HG03060 (cell line): ENCODE data around the gene NPTXR.

ENCODE experiments used
- ATAC-seq: cut with Tn5 transposase; IDR thresholded peaks from one replicate; pipeline ENCODE4 v1.9.1; 2021; ENCODE audit warnings: low read depth, moderate number of reproducible peaks; ENCODE audit not compliant: unreplicated experiment

NPTXR gene

DNA sequence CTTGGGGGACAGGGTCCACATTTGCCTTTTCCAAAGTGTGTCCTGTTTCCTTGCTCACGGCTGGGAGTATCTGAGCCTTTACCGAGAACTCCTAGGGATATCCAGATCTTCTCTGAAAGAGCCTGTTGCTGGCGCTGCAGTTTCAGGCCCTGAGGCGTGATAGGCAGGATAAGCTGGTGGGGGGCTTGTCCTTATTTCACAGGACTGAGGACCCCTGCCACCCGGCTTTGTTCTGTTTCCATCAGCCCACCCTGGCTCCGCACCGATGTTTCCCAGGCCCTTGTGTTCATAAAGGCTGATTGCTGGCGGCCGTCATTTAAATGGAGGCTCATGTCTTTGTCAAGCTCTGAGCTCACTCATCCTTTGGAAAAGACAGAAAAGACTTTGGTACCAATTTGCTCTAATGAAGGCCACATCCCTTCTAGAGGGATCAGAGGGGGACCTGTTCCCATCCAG is 9.4 kb upstream of the NPTXR start:
- ATAC-seq: no peak

DNA sequence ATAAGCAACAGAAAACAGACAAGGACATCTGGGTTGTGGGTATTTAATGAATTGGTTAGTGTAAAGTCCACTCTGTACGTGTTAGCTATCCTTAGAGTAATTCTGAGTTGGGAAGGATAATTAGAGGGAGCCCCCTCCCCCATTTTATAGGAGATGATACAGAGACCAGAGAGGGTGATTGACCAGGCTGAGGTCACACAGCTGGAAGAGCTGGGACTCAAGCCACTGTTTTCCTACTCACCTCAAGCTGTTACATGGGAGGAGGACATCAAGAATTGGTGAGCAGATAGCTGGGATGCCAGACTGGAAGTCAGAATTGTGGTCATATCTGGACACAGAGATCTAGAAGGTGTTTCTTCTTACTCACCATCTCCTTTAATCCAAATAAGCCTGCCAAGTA is 8.7 kb upstream of the NPTXR start:
- ATAC-seq: no peak

DNA sequence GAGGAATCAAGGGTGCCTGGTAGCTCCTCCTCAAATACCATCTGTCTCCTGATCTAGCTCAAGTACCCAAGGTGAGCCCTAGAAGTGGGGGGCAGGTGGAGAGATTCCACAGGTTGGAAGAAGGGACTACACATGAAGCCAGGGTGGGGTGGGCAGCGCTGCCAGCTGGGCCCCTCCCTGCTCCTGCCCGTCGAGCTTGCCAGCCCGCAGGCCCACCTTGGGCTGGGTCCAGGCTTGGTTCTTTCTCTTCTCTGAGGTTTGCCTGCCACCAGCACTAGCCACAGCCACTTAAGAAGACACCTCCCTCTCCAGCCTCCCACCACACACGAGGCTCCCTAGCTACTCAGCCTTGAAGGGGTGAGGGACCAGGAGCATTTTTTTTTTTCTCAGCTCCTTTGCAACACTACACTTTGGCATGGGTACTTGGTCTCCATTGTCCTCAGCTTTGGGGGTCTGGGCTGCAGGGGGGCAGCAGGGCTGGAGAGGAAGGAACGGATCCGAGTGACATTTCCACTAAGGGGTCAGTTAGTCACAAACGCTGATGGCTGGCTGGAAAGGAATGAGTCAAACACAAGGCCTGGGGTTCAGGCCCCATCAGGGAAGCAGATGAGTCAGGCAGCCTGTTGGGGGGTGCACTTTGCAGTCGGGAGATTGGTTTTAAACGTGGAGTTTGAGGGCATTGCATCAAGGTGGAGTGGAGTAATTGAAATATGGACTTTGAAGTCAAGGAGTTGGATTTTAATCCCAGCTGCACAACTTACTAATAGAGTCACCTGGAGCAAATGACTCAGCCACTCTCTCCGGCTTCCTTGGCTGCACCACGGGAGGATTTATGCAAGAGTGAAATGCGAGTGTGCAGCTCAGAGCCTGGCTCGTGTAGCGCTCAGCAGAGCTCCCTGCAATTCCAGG is 7.4 kb upstream of the NPTXR start:
- no peak for ATAC-seq

DNA sequence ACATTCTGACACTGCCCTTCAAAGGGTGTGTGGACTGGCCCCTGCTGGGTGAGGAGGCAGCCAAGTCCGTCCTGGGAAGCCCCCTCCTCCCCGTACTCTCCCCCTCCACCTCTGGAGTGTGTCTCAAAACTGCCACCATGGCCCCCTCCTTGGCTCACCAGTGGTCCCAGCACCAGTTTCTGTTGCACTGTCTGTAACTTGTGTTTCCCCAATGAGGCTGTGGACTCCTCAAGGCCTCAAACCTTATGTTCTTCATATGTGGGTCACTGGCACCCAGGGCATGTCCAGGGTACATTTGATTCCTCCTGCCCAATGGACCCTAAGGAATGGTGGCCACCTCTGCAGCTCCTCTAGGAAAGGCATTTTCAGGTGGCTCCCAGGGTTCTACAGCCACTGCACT is 6.6 kb upstream of the NPTXR start:
- no peak for ATAC-seq

DNA sequence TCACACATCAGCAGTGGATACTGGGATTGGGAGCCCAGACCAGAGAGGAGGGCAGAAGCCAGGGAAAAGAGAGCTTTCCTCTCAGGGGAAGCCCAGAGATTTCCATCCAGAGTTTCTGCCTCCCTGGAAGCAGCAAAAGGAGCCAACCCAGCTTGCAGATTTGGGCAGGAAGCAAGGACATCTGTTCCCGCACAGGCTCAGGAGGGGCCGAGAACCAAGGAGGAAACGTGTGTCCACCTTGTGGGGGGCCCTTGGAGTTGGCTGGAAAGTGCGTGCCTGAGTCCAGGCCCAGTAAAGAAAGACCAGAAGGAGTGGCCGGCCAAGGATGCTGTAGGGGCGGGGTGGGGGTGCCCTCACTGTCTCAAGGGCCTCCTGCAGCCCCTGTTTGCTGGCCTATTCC is 6.0 kb upstream of the NPTXR start:
- ATAC-seq: no peak

DNA sequence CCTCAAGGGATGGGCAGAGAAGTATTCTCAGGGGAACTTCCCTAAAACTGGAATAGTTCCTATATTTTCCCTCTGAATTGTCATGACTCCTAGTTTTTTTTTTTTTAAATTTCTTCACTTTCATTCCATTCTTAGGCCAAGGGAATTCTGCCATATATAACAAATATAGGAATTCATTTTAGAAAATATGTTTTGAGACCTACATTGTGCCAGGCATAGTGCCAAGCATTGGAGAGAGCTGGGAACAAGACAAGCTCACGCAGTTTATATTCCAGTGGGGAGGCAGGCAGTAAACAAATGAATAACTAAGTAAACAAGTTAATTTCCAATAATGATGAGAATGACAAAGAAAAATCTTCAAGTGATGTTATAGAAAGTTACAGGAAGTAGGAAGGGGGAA is 2.6 kb upstream of the NPTXR start:
- no peak for ATAC-seq

DNA sequence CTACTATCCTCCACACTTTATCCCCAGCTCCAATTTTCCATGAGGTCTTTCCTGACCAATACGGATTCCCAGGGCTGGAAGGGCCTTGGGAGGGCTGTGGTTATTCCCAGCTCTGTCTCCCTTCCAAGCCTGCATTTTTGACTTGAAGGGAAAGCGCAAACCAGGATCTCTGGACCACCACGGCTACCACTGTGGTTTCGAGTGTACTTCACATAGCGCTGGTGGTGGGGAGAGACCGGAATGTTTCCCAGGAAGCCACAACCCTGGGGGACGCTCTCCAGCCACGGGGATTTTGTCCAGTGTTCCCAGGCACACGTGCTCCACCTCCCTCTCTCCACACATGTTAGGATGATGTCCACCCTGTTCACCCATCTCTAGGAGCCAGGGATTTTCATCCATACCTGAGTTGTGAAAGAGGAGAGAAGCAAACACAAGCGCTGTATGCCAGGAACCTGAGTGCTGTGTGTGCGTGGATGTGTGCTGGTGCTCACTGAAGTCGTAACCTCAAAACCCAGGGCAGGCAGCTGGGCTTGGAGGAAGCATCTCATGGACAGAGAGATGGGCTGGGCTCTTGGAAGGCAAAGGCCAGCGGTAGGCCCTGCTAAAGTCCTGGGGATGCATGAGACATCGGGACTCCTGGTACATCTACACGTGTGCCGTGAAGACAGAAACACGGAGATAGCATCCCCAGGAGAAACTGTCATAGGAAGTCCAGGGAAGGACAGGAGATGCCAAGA is 1.3 kb upstream of the NPTXR start:
- no peak for ATAC-seq

DNA sequence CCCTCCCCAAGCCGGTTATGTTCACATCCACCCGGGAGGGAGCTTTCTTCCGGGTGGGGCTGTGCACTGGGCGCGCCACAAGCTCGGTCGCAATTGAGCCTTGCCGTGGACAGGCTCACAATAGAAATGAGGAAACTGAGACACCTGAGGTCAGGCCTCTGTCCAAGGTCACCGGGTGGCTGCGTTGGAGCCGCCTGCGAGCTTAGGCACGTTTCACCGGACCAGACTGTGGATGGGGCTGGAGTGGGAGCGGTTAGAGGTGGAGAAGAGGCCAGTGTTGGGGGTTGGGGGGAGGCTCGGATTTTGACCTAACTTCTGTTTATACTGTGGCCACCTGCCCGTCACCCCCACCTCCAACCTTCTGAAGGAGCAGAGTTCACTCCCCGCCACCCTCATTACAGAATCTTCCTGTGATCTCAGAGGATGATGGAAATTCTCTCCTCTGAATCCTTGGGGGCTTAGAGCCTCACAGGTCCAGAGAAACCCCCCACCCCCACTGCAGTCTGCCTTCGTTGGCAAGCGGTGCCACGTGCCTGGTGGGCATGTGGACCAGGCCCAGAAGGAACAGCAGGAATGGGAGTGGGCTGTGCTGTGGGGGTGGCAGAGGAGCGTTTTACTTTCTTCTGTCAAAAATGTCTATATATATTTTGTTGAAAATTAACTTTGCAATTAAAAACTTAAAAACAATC is 631 bp upstream of the NPTXR start:
- ATAC-seq: no peak

DNA sequence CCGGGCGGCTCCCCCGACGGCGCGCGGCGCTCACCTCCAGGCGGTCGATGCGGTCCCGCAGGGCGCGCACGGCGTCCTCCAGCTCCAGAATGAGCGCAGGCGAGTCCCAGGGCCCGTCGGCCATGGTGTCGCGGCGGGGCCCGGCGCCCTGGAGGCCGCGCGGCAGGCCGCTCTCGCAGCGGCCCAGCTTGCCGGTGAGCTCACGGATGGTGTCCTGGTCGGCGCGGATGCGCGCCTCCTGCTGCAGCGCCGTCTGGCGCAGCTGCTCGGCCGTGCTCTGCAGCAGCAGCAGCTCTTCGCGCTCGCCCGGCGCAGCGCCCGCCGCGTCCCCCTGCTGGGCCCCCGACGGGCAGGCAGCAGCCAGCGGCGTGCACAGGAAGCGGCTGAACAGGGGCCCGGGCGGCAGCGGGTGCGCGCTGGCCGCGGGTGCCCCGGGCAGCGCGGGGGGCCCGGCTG is 599 bp downstream of the NPTXR start:
- no peak for ATAC-seq

DNA sequence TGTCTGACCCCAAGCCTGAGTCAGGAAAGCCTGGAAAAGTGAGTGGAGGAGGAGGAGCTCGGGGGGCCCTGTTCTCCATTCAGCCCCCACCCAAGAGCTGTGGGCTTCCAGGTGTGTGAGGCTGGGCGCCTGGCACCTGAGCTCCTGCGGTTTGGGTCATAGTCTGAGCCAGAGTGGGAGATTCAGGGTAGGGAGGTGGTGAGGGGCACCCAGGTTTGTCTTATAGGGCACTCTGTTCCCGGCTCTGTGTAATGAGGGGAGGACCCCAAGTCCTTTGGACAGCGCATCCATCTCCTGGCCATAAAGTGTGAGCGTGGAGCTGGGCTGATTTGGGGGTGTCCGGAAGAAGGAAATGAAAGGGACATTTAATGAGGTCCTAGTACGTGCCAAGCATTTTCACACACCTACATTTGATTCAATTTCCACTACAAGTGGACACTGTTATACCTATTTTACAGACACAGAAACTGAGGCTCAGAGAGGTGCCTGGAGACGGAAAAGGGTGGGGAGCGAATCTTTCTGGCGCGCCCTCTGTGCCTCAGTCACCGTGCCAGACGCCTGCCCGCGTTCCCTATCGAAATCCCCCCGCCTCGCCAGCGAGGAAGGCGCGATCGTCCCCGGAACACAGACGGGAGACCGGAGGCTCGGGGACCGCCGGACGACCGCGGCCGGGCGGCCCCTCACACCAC is 1.2 kb downstream of the NPTXR start:
- ATAC-seq: no peak

DNA sequence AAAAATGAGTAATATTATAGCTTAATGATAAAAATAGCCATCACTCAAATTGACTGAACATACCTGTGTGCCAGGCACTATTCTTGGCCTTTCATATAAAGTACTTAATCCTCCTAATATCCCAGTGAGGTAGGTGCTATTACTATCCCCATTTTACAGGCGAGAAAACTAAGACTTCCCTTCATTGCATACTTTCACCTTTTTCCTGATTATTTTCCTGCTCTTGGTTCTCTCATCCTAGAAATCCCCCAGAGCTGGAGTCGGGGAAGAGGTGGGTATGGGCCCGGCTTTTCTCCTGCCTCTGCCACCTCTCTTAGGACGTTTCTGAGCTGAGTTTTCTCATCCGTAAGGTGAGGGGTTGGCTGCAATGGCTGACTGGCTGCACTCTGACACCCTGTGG is 2.2 kb downstream of the NPTXR start:
- ATAC-seq: no peak

DNA sequence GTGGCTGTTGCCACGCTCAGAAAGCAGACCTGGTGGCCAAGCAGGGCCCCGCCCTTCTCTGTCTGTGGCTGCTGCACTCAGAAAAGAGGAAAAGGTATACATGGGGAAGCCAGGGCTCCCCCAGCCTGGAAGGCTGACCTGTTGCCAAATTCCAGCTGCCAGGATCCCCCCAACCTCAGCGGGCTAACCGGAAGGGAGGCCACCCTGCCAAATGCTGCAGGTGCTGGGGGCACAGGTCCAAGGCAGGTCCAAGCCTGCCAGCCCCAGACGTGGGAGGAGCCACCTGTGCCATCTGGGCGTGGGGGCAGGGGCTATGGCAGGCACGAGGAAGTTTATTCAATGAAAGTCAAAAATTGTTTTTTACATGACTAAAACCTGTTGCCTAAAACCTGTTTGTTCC is 2.6 kb downstream of the NPTXR start:
- no peak for ATAC-seq

DNA sequence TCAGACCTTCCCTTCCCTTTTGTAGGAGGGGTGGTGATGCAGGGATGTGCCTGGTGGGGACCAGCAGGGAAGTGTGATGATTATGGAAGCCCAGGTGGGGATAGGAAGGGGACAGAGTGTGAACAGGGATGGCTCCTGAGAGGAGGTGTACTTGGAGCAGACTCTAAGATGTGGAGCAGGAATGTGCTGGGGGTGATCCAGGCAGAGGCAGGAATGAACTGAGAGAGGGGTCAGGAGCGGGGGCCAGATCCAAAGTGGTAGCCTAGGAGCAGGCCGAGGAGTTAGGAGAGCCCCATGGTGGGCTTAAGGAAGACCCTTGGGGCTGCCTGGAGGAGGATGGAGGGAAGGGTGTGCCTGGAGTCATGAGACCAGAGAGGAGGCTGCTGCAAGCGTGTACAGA is 3.7 kb downstream of the NPTXR start:
- ATAC-seq: no peak

DNA sequence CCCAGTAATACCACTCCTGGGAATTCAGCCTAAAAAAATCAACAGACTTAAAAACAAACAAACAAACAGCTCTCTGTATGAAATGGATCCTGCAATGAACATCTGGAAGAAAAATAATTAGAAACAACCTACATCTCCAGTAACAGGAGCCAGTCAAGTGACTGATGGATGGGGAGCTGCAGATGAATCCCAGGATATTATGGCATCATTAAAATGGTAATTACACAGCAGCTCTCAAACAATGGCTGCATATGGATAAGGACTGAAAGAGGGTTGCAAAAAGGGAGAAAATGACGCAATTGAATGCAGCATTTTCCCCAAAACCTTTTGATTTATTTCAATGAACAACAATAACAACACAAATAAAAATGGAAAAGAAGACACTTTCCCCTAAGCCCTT is 4.1 kb downstream of the NPTXR start:
- ATAC-seq: no peak

DNA sequence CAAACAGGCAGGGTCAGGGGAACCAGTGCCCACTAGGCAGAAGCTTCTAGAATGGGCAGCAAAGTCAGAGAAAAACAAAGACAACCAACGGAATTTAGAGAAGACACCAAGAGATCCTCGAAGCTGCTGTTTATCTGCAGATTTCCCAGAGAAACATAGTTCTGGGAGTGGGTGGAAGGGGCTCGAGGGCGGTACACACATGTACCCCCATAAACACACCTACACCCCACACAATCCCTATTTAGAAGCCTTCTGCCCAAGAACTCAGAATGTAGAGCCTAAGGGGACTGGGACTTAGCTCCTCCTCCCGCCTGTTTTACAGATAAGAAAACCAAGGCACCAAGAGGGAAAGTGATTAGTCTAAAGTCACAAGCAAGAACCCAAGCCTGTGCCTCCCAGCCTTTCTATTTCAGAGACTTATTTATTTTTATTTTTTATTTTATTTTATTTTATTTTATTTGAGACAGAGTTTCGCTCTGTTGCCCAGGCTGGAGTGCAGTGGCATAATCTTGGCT is 6.4 kb downstream of the NPTXR start:
- no peak for ATAC-seq

DNA sequence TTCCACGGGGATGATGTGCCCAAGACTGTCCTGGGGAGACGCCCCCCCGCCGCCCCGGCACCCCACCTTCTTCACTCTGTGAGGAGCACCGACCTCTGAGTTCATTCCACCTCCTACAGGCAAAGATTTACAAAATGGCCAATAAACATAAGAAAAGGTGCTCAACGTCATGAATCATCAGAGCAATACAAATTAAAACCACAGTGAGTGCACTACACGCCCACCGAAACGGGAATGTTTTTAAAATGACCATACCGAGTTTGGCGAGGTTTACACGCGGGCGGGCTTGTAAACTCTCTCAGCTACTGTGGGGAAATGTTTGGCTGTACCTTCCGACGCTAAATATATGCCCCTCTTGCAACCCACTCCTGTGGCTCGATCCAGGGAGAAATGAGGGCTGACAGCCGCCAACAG is 7.9 kb downstream of the NPTXR start:
- ATAC-seq: no peak

DNA sequence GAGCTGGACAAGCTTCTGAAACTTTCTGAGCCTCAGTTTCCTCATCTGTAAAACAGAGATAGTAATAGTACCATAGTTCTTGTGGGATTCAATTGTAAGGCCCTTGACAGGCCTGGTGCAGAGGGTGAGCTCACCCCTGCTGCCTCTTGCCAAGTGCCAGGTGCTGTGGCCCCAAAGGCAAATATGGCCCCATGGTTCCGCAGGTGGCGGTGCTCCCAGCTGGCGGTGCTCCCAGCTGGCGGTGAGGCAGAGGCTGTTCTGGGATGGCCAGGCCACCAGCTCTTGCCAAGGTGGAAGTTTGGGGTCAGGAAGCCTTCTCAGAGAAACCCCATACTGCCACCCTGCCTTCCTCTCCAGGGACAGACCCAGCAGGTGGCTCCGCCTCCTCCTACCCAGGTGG is 8.8 kb downstream of the NPTXR start:
- ATAC-seq: no peak

DNA sequence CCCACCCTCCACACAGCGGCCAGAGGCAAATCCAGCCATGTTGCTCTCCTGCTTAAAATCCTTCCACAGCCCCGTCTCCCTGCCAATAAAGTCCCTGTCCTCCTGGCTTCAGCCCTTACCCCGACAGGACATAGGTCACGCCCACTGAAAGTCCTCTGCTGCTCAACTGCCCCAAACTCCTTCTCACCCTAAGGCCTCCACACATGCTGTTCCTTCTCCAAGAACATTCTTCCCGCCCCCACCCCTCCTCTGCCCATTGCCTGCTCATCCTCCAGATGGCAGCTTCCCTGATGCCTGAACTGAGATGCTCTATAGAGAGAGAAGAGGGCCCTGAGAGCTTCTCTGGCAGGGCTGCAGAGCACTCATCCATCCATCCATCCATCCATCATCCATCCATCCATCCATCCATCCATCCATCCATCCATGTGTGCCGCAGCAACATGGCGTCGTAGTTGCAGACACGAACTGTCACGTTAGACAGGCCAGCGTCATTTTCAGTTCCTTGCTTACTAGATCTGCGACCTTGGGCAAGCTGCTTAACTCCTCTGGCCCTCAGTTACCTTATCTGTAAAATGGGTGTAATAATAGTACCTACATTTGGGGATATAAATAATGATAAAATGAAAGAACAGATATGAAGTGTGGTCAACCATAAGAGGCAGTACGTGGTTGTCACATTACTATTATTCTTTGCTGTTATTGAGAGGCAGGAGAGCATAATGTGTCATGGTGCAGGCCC is 9.4 kb downstream of the NPTXR start:
- ATAC-seq: no peak

DNA sequence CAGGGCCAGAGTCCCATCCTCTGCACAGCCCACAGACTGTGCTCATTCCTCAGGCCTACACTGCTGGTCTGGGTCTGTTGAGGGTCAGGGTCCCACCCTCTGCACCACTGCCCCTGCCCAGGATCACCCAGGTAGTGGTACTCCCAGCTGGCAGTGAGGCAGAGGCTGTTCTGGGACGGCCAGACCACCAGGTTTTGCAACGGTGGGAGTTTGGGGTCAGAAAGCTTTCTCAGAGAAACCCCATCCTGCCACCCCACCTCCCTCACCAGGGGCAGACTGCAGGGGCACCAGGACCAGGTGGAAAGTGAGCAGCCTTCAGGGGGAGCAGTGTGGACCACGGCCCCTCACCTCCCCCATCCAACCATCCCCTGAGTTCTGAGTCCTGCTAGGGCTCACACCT is 10.8 kb downstream of the NPTXR start:
- ATAC-seq: no peak
